Thyroid gland (tissue), 4 donors: Measurements from ENCODE around the gene TTLL13.
"Not testable (repeated sequence)": the region's sequence is repeated elsewhere in the genome, so short reads cannot be mapped to it uniquely, and the experiment has no call there.

ENCODE experiments used
- CTCF ChIP-seq, 6 experiments: fragments of 200-600 bp in 3 of 6; fragments of 450-650 bp in 3 of 6; sonication (generic) in 3 of 6; IDR thresholded peaks; one replicate each; pipeline ENCODE4 v1.5.1; 2016 to 2019; ENCODE audit warnings: antibody characterized with exemption in 6 of 6, mild to moderate bottlenecking in 2 of 6, inconsistent platforms in 1 of 6, moderate library complexity in 1 of 6
- POLR2A ChIP-seq, 2 donors: fragments of 450-650 bp; IDR thresholded peaks; one replicate each; pipeline ENCODE4 v1.6.1; 2017; ENCODE audit warnings: antibody characterized with exemption in 2 of 2, mild to moderate bottlenecking in 2 of 2, moderate library complexity in 1 of 2

GRCh38 chr15:90260731-90261130 lies 11.4 kb downstream of the TTLL13 start:
- TF ChIP-seq CTCF, POLR2A (IDR thresholded peaks at IDR 0.05): not testable (repeated sequence)
